AG04450 (cell line): ENCODE measurements around the gene REC8. TPM values are rescaled to one million over a fixed set of nuclear protein-coding genes. Genes with fewer than 3 reads are reported as not detected.

ENCODE experiments used
- CTCF ChIA-PET: fragments of 300-600, 350-600 bp; formaldehyde crosslinking; extraction: SDS; loops from one replicate; lab custom pipeline; 2022; ENCODE audit warnings: antibody characterized with exemption, inconsistent platforms; lab: Charles Lee
- POLR2A ChIA-PET: fragments of 350-600 bp; formaldehyde crosslinking; extraction: SDS; loops from one replicate; lab custom pipeline; 2021; ENCODE audit warnings: antibody characterized with exemption, inconsistent platforms; lab: Yijun Ruan, JAX
- DNase-seq: peaks from one replicate; pipeline ENCODE4 v3.0.0-alpha.2; 2011; ENCODE audit warnings: low read depth, low spot score
- H3K27ac ChIP-seq: one replicate; pipeline ENCODE4 v1.5.1; 2012; ENCODE audit warnings: low read depth, low read length, control low read depth
- H3K27me3 ChIP-seq: one replicate; pipeline ENCODE4 v1.6.0; 2012; ENCODE audit warnings: low read length; ENCODE audit not compliant: control insufficient read depth, insufficient read depth
- H3K4me3 ChIP-seq: 2 replicates; pipeline ENCODE4 v1.5.1; 2011; ENCODE audit warnings: mild to moderate bottlenecking, low read depth, low read length, control low read depth
- H3K9me3 ChIP-seq: 2 replicates; pipeline ENCODE4 v1.5.1; 2012; ENCODE audit warnings: low read length; ENCODE audit not compliant: control insufficient read depth, insufficient read depth
- CTCF ChIP-seq: IDR thresholded peaks from 2 replicates; pipeline ENCODE4 v1.5.1; 2011; ENCODE audit warnings: low read depth, low read length, control low read depth, inconsistent platforms
- polyA plus RNA-seq: library from polyadenylated mRNA; depleted of rRNA; stranded (reverse); fragments of >200 nt; gene quantifications from 2 replicates; pipeline ENCODE4 v1.2.3, GENCODE V29; 2011

Gene REC8
- polyA plus RNA-seq, 1 experiment: 1.5 TPM

- no peak for TF ChIP-seq CTCF
- Histone ChIP-seq H3K4me3 (peak overlapping the region; percentile 94), H3K27ac (no peak overlapping the region), H3K27me3 (no peaks in the 10 kb centered on the region), H3K9me3 (no peaks in the 10 kb centered on the region)
- POLR2A ChIA-PET: interaction anchor here (0.9 to 2.1 kb wide), 3 partner anchors 13 to 21 kb away, joined by 7 to 12 read pairs (median 9); partner anchors contain the start of genes EMC9 and RNF31
- DNase-seq: no peak
- CTCF ChIA-PET: interaction anchor here (0.9 to 3.5 kb wide), 11 partner anchors 9 to 134 kb away, joined by 3 to 54 read pairs (median 16); partner anchors contain the start of genes DCAF11, NRL, PSME2 and RNF31
Observed at GRCh38 chr14:24162093-24162492, 9.8 kb upstream of the REC8 start.

DNA sequence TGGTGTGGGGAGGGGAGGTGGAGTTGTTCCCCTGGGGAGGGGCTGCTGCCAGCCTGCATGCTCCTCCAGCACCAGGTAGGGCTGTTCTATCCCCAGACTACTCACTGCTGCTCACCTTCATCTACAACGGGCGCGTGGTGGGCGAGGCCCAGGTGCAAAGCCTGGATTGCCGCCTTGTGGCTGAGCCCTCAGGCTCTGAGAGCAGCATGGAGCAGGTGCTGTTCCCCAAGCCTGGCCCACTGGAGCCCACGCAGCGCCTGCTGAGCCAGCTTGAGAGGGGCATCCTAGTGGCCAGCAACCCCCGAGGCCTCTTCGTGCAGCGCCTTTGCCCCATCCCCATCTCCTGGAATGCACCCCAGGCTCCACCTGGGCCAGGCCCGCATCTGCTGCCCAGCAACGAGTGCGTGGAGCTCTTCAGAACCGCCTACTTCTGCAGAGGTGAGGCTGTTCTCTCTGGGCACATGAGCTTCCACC is 7.3 kb upstream of the REC8 start:
- TF ChIP-seq CTCF: no peak
- no peak for DNase-seq
- no peaks in the 10 kb centered on the region for H3K9me3 ChIP-seq
- H3K27me3 ChIP-seq: no peaks in the 10 kb centered on the region
- no peak overlapping the region for H3K4me3 ChIP-seq
- H3K27ac ChIP-seq: no peak overlapping the region
- POLR2A ChIA-PET: interaction anchor here (0.5 kb wide), 1 partner anchor 11 kb away, joined by 10 read pairs; no protein-coding TSS in a partner anchor
- CTCF ChIA-PET: no interaction called here

GRCh38 chr14:24165785-24166184 is 6.1 kb upstream of the REC8 start:
- Histone ChIP-seq H3K4me3 (no peak overlapping the region), H3K27ac (no peak overlapping the region), H3K9me3 (no peaks in the 10 kb centered on the region), H3K27me3 (no peaks in the 10 kb centered on the region)
- POLR2A ChIA-PET: no interaction called here
- CTCF ChIA-PET: interaction anchor here (1.3 kb wide), 1 partner anchor 131 kb away, joined by 3 read pairs; no protein-coding TSS in a partner anchor
- DNase-seq: no peak
- no peak for TF ChIP-seq CTCF

DNA sequence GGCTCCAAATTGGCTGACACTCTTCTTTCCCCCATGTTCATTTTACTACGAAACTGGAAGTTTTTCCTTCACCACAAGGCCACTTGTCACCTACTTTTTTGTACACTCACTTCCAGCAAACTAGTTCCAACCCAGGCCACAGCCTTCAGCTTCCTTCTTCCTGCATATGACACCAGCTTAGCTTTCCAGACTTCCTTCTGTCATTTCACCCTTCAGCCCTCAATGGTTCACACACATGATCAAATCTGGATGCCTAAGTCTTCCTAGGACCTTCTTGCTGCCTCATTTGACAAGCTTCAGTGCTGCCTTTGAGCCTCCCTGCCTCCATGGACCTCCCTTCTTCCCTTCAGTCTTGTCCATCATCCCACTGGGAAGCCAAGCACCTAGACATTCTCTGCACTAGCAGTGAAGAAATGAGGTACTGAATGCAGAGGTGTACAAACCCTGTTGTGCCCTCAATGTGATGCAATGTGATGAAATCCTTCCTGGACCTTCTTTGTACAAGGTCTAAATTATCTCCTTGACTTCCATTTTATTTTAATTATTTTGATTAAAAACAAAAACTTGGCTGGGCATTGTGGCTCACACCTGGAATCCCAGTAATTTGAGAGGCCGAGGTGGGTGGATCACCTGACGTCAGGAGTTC is 4.3 kb upstream of the REC8 start:
- CTCF ChIA-PET: interaction anchor here (1.1 kb wide), 1 partner anchor 141 kb away, joined by 3 read pairs; no protein-coding TSS in a partner anchor
- Histone ChIP-seq H3K27ac (no peak overlapping the region), H3K27me3 (no peaks in the 10 kb centered on the region), H3K4me3 (no peak overlapping the region), H3K9me3 (no peaks in the 10 kb centered on the region; the same call in 1 of the 2 replicates)
- POLR2A ChIA-PET: interaction anchor here (0.9 kb wide), 1 partner anchor 46 kb away, joined by 9 read pairs; the partner anchor contains the start of gene CHMP4A
- TF ChIP-seq CTCF: no peak
- DNase-seq: no peak
